HepG2 (cell line): ENCODE data around the gene INHA. TPM values are rescaled to one million over a fixed set of nuclear protein-coding genes. Genes with fewer than 3 reads are reported as not detected.

ENCODE experiments used
- ATAC-seq: fragments of 200-7000 bp; cut with Tn5 transposase; 3 replicates; pipeline ENCODE4 v1.9.1; 2020; ENCODE audit warnings: mild to moderate bottlenecking, moderate library complexity
- BruUV-seq: library from RNA; stranded (reverse); fragments of 400-500 nt; replicated peaks from 2 replicates; lab custom pipeline; 2021; lab: Mats Ljungman, UMichigan
- CTCF ChIA-PET: fragments of 300-600 bp; formaldehyde crosslinking; extraction: SDS; loops from one replicate; lab custom pipeline; 2021; ENCODE audit warnings: low total read pairs, inconsistent platforms, low intra/inter-chr PET ratio; lab: Yijun Ruan, JAX
- POLR2A ChIA-PET: fragments of 350-600 bp; sonication (Branson Sonifier 250); formaldehyde crosslinking; loops from one replicate; lab custom pipeline; 2020; ENCODE audit warnings: antibody characterized with exemption, inconsistent platforms; lab: Yijun Ruan, JAX
- DNase-seq: peaks from one replicate; pipeline ENCODE4 v3.0.0-alpha.2; 2015; ENCODE audit warnings: low spot score
- FAIRE-seq: peaks from 3 replicates; lab custom pipeline; 2011; peaks lifted over from hg19 to GRCh38; lab: Jason Lieb, UNC
- H2AFZ ChIP-seq: one replicate; pipeline ENCODE4 v1.6.1; 2011; ENCODE audit warnings: low read length, inconsistent platforms
- H3K27ac ChIP-seq: fragments of 300-600 bp; 3 replicates; pipeline ENCODE4 v1.8.0; 2011; ENCODE audit warnings: mixed run types, mild to moderate bottlenecking, mixed read lengths, low read length, inconsistent platforms; ENCODE audit not compliant: insufficient read depth; ENCODE audit errors: extremely low read length
- H3K27me3 ChIP-seq, 2 experiments: fragments of 200-600 bp in 1 of 2; 2 replicates in 1 of 2; 3 replicates in 1 of 2; pipeline versions ENCODE4 v1.6.0 to v1.8.0; 2011; ENCODE audit warnings: low read length in 2 of 2, mild to moderate bottlenecking in 2 of 2, moderate library complexity in 2 of 2, inconsistent platforms in 1 of 2; ENCODE audit not compliant: insufficient read depth in 2 of 2, control insufficient read depth in 1 of 2
- H3K36me3 ChIP-seq, 2 experiments: fragments of 200-600 bp in 1 of 2; replicated peaks in 1 of 2; 2 replicates in 1 of 2; 3 replicates in 1 of 2; pipeline versions ENCODE4 v1.5.1 to v1.8.0; 2011; ENCODE audit warnings: low read length in 2 of 2, inconsistent platforms in 1 of 2; ENCODE audit not compliant: insufficient read depth in 2 of 2, control insufficient read depth in 1 of 2
- H3K4me1 ChIP-seq: 2 replicates; pipeline ENCODE4 v1.5.1; 2012; ENCODE audit warnings: low read length, inconsistent platforms; ENCODE audit not compliant: insufficient read depth
- H3K4me2 ChIP-seq: 2 replicates; pipeline ENCODE4 v1.6.0; 2011; ENCODE audit warnings: low read depth, low read length, inconsistent platforms
- H3K4me3 ChIP-seq, 3 experiments: fragments of 200-600 bp in 1 of 3; sonication (generic), shearing (Covaris generic) in 1 of 3; replicated peaks in 1 of 3; 2 replicates each; pipeline ENCODE4 v1.5.1; 2011 to 2016; ENCODE audit warnings: low read length in 3 of 3, inconsistent platforms in 2 of 3, low read depth in 2 of 3, mild to moderate bottlenecking in 2 of 3, control low read depth in 1 of 3, mixed read lengths in 1 of 3; ENCODE audit not compliant: insufficient read depth in 1 of 3
- H3K79me2 ChIP-seq: one replicate; pipeline ENCODE4 v1.6.1; 2011; ENCODE audit warnings: low read length, inconsistent platforms; ENCODE audit not compliant: insufficient read depth
- H3K9ac ChIP-seq: 2 replicates; pipeline ENCODE4 v1.6.0; 2011; ENCODE audit warnings: mild to moderate bottlenecking, low read depth, low read length, inconsistent platforms; ENCODE audit not compliant: insufficient read depth
- H3K9me3 ChIP-seq: 2 replicates; pipeline ENCODE4 v1.5.1; 2012; ENCODE audit warnings: mild to moderate bottlenecking, low read length
- H4K20me1 ChIP-seq: 2 replicates; pipeline ENCODE4 v1.6.0; 2011; ENCODE audit warnings: inconsistent platforms, mild to moderate bottlenecking, low read length, moderate library complexity; ENCODE audit not compliant: insufficient read depth
- ARNT ChIP-seq: fragments of 450-650 bp; IDR thresholded peaks from 2 replicates; pipeline ENCODE4 v1.6.1; 2017
- BCL6 ChIP-seq: IDR thresholded peaks from 2 replicates; pipeline ENCODE4 v1.6.1; 2016; ENCODE audit warnings: missing genetic modification reagents, missing compliant biosample characterization
- HNRNPK ChIP-seq: fragments of 200-400 bp; formaldehyde crosslinking; IDR thresholded peaks from 2 replicates; pipeline ENCODE4 v1.6.1; 2018; ENCODE audit warnings: low read length, low read depth, moderate library complexity, mild to moderate bottlenecking; ENCODE audit not compliant: poor library complexity, severe bottlenecking
- IRF2 ChIP-seq: IDR thresholded peaks from 2 replicates; pipeline ENCODE4 v1.6.1; 2018; ENCODE audit warnings: missing genetic modification reagents, missing compliant biosample characterization
- JARID2 ChIP-seq: sonication (generic); formaldehyde crosslinking; IDR thresholded peaks from 2 replicates; pipeline ENCODE4 v1.8.1; 2023; ENCODE audit warnings: missing genetic modification reagents, inconsistent platforms; ENCODE audit not compliant: insufficient replicate concordance
- JUND ChIP-seq: sonication (generic); formaldehyde crosslinking; IDR thresholded peaks from 2 replicates; pipeline ENCODE4 v1.8.0; 2022; ENCODE audit warnings: mild to moderate bottlenecking, missing genetic modification reagents
- MED1 ChIP-seq: sonication (generic); formaldehyde crosslinking; IDR thresholded peaks from 2 replicates; pipeline ENCODE4 v1.4.0; 2020; ENCODE audit warnings: missing genetic modification reagents
- NAIF1 ChIP-seq: sonication (generic); formaldehyde crosslinking; IDR thresholded peaks from 2 replicates; pipeline ENCODE4 v1.5.0; 2020; ENCODE audit warnings: mild to moderate bottlenecking, missing genetic modification reagents, borderline replicate concordance
- NCOR1 ChIP-seq: fragments of 200-600 bp; sonication (generic); IDR thresholded peaks from 2 replicates; pipeline ENCODE4 v1.7.0; 2017; ENCODE audit warnings: antibody characterized with exemption, low read length, borderline replicate concordance
- NR2F1 ChIP-seq, 2 experiments: fragments of 450-650 bp in 1 of 2; formaldehyde crosslinking in 1 of 2; IDR thresholded peaks; 2 replicates each; pipeline versions ENCODE4 v1.5.0 to v1.6.1; 2016 to 2020; ENCODE audit warnings: mild to moderate bottlenecking in 1 of 2, missing compliant biosample characterization in 1 of 2, missing genetic modification reagents in 1 of 2, moderate library complexity in 1 of 2
- RBM39 ChIP-seq: fragments of 200-400 bp; formaldehyde crosslinking; IDR thresholded peaks from one replicate; pipeline ENCODE4 v1.6.1; 2018; ENCODE audit warnings: antibody characterized with exemption, mild to moderate bottlenecking, low read depth, low read length; ENCODE audit not compliant: poor library complexity, severe bottlenecking
- REPIN1 ChIP-seq: sonication (generic); formaldehyde crosslinking; IDR thresholded peaks from 2 replicates; pipeline ENCODE4 v1.8.0; 2022; ENCODE audit warnings: missing genetic modification reagents, low read depth, mild to moderate bottlenecking, borderline replicate concordance
- SMARCC2 ChIP-seq: fragments of 450-650 bp; IDR thresholded peaks from 2 replicates; pipeline ENCODE4 v1.6.1; 2017; ENCODE audit warnings: antibody characterized with exemption, mild to moderate bottlenecking
- ZC3H13 ChIP-seq: sonication (generic); formaldehyde crosslinking; IDR thresholded peaks from 2 replicates; pipeline ENCODE4 v1.8.1; 2023; ENCODE audit warnings: mild to moderate bottlenecking, missing genetic modification reagents, moderate library complexity
- ZMYM3 ChIP-seq: sonication (generic); formaldehyde crosslinking; IDR thresholded peaks from 2 replicates; pipeline ENCODE4 v1.5.1; 2020; ENCODE audit warnings: mild to moderate bottlenecking, missing genetic modification reagents
- ZNF44 ChIP-seq: sonication (generic); formaldehyde crosslinking; IDR thresholded peaks from 2 replicates; pipeline ENCODE4 v1.5.1; 2020; ENCODE audit warnings: mild to moderate bottlenecking, missing genetic modification reagents
- ZNF777 ChIP-seq: sonication (generic); formaldehyde crosslinking; IDR thresholded peaks from 2 replicates; pipeline ENCODE4 v1.4.0; 2020; ENCODE audit warnings: missing genetic modification reagents
- WGBS: methylation state at CpG from one replicate; pipeline ENCODE4 v1.1.6; 2017; ENCODE audit warnings: low lambda C conversion rate; 5-methylcytosine and 5-hydroxymethylcytosine counted together
- in situ Hi-C: cut with HindIII; loops from 2 replicates; pipeline ENCODE4 v1.10.0; 2017; ENCODE audit warnings: low pct_unique_long_range_greater_than_20kb; ENCODE audit not compliant: extremely low pct_ligation_motif_present
- intact Hi-C: fragments of 100-400 bp; cut with micrococcal nuclease; formaldehyde crosslinking; loops from one replicate; pipeline ENCODE4 v1.10.0; 2022; ENCODE audit not compliant: unreplicated experiment
- polyA plus RNA-seq, 8 experiments: library from polyadenylated mRNA; depleted of rRNA in 3 of 8; stranded (reverse) in 7 of 8; unstranded in 1 of 8; fragments of >200 nt; fragmentation: Illumina TruSeq in 4 of 8; extraction: Trizol in 4 of 8; gene quantifications; 2 replicates each; pipeline versions ENCODE4 v1.2.1 to v1.2.3, GENCODE V29; 2011 to 2016; ENCODE audit warnings: low read depth in 4 of 8, missing spikeins in 1 of 8, mixed read lengths in 1 of 8; ENCODE audit not compliant: insufficient read depth in 1 of 8
- total RNA-seq, 5 experiments: library from RNA; depleted of rRNA; stranded (reverse); fragments of >200 nt; fragmentation: Illumina TruSeq; extraction: Trizol; gene quantifications; 2 replicates each; pipeline ENCODE4 v1.2.3, GENCODE V29; 2016; ENCODE audit warnings: low read depth in 1 of 5
- TF ChIP-seq, protein P1 (sequence below): sonication (generic); IDR thresholded peaks from 2 replicates; pipeline ENCODE4 v1.6.1; 2016; ENCODE audit warnings: low read depth, borderline replicate concordance
- TF ChIP-seq, protein P2 (sequence below): sonication (generic); formaldehyde crosslinking; IDR thresholded peaks from 2 replicates; pipeline ENCODE4 v1.8.1; 2023; ENCODE audit warnings: mild to moderate bottlenecking, inconsistent platforms, moderate library complexity, missing genetic modification reagents, borderline replicate concordance
- TF ChIP-seq, protein P3 (sequence below): sonication (generic); formaldehyde crosslinking; IDR thresholded peaks from 2 replicates; pipeline ENCODE4 v1.4.0; 2020; ENCODE audit warnings: missing genetic modification reagents
- TF ChIP-seq, protein P4 (sequence below): sonication (generic); formaldehyde crosslinking; IDR thresholded peaks from 2 replicates; pipeline ENCODE4 v1.4.0; 2020; ENCODE audit warnings: missing genetic modification reagents

INHA gene
- total and polyA plus RNA-seq, 2 of the 13 experiments (the other 11 are each of a cell fraction or from before 2014, with no cell fraction given) = 4.1 to 15.2 TPM

DNA sequence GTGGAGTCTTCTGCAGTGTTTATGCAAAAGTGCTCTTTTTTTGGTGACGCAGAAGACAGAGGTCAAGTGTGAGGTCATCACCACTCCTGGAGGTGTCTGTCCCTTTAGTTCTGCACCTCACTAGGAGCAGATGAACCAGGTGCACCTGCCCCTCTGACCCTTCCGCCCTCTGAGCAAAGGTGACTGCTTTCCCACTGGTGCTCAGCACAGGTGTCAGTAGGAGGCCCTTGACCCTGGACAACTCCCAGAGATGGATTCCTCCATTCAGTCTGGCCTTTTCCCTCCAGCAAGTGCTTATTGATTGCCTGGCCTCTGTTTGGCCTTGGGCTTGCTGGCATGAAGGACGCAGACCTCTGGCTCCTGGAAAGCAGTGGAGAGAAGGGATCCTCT lies 46.6 kb downstream of the INHA start:
- Histone ChIP-seq H3K4me1 (peaks cover 10% of the 10 kb centered on the region), H3K4me2 (no peak overlapping the region), H3K9me3 (no peaks in the 10 kb centered on the region), H4K20me1 (no peaks in the 10 kb centered on the region), H3K9ac (no peak overlapping the region), H3K79me2 (no peaks in the 10 kb centered on the region), H3K27me3 (peaks cover 2 to 25% of the 10 kb centered on the region in 2 experiments; a peak in 4 of 5 replicates), H3K36me3 (peaks cover 0 to 10% of the 10 kb centered on the region in 2 experiments; a peak in 1 of 5 replicates), H3K27ac (no peak overlapping the region), H2AFZ (no peak overlapping the region), H3K4me3 (0 out of 6 replicates have a peak overlapping the region, but pooled peaks of 1 of the 3 experiments have one; percentile 9)
- DNase-seq (no peak), FAIRE-seq (no peak), ATAC-seq (peak; percentile 78)
- ChIA-PET POLR2A (no interaction called here), CTCF (interaction anchor here (0.8 to 2.8 kb wide), 2 partner anchors 24 to 77 kb away, joined by 4 to 12 read pairs; no protein-coding TSS in a partner anchor)
- intact Hi-C loops (loop anchor here (1.0 kb wide), 1 partner anchor 24 kb away; no protein-coding TSS in a partner anchor), in situ Hi-C loops (no loop called here)
- no TSS peak for BruUV-seq
- 28% methylated on average over 3 of the region's 3 CpGs for WGBS
- no peak for TF ChIP-seq ZNF44 (CRISPR knock-in tag)
- TF ChIP-seq, protein P1, sequence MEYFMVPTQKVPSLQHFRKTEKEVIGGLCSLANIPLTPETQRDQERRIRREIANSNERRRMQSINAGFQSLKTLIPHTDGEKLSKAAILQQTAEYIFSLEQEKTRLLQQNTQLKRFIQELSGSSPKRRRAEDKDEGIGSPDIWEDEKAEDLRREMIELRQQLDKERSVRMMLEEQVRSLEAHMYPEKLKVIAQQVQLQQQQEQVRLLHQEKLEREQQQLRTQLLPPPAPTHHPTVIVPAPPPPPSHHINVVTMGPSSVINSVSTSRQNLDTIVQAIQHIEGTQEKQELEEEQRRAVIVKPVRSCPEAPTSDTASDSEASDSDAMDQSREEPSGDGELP = no peak
- 0 out of 2 replicates have a peak, but pooled peaks have one; percentile 28 for TF ChIP-seq NCOR1
- no peak for TF ChIP-seq HNRNPK
- no peak for TF ChIP-seq ZMYM3 (CRISPR knock-in tag)
- TF ChIP-seq REPIN1 (CRISPR knock-in tag) = no peak
- peak; percentile 77 to 85 for TF ChIP-seq NR2F1 (CRISPR knock-in tag; IDR thresholded peaks at IDR 0.05)
- TF ChIP-seq, protein P2, sequence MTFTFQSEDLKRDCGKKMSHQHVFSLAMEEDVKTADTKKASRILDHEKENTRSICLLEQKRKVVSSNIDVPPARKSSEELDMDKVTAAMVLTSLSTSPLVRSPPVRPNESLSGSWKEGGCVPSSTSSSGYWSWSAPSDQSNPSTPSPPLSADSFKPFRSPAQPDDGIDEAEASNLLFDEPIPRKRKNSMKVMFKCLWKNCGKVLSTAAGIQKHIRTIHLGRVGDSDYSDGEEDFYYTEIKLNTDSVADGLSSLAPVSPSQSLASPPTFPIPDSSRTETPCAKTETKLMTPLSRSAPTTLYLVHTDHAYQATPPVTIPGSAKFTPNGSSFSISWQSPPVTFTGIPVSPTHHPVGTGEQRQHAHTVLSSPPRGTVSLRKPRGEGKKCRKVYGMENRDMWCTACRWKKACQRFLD (CRISPR knock-in tag) = no peak
- TF ChIP-seq ZNF777 (CRISPR knock-in tag) = no peak
- no peak for TF ChIP-seq RBM39
- TF ChIP-seq IRF2 (CRISPR knock-in tag) = no peak
- 0 out of 2 replicates have a peak, but pooled peaks have one; percentile 20 for TF ChIP-seq MED1 (CRISPR knock-in tag)
- TF ChIP-seq JUND (CRISPR knock-in tag) = no peak
- TF ChIP-seq ZC3H13 (CRISPR knock-in tag) = no peak
- no peak for TF ChIP-seq ARNT
- TF ChIP-seq JARID2 = no peak
- TF ChIP-seq, protein P3, sequence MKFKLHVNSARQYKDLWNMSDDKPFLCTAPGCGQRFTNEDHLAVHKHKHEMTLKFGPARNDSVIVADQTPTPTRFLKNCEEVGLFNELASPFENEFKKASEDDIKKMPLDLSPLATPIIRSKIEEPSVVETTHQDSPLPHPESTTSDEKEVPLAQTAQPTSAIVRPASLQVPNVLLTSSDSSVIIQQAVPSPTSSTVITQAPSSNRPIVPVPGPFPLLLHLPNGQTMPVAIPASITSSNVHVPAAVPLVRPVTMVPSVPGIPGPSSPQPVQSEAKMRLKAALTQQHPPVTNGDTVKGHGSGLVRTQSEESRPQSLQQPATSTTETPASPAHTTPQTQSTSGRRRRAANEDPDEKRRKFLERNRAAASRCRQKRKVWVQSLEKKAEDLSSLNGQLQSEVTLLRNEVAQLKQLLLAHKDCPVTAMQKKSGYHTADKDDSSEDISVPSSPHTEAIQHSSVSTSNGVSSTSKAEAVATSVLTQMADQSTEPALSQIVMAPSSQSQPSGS = no peak
- no peak for TF ChIP-seq NAIF1
- TF ChIP-seq, protein P4, sequence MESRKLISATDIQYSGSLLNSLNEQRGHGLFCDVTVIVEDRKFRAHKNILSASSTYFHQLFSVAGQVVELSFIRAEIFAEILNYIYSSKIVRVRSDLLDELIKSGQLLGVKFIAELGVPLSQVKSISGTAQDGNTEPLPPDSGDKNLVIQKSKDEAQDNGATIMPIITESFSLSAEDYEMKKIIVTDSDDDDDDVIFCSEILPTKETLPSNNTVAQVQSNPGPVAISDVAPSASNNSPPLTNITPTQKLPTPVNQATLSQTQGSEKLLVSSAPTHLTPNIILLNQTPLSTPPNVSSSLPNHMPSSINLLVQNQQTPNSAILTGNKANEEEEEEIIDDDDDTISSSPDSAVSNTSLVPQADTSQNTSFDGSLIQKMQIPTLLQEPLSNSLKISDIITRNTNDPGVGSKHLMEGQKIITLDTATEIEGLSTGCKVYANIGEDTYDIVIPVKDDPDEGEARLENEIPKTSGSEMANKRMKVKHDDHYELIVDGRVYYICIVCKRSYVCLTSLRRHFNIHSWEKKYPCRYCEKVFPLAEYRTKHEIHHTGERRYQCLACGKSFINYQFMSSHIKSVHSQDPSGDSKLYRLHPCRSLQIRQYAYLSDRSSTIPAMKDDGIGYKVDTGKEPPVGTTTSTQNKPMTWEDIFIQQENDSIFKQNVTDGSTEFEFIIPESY (CRISPR knock-in tag) = no peak
- TF ChIP-seq SMARCC2 = no peak
- peak; percentile 98 for TF ChIP-seq BCL6 (CRISPR knock-in tag)
